Adrenal gland (tissue), 5 donors: ENCODE data around the gene OTUD3.

Source experiments
- CTCF ChIP-seq, 6 experiments: fragments of 450-650 bp in 4 of 6; fragments of 200-600 bp in 2 of 6; sonication (generic) in 1 of 6; IDR thresholded peaks; 1 replicate in 5 of 6; 2 replicates in 1 of 6; pipeline versions ENCODE4 v1.5.1 to v1.8.0; 2016 to 2021; ENCODE audit warnings: antibody characterized with exemption in 6 of 6, mild to moderate bottlenecking in 2 of 6, moderate library complexity in 1 of 6
- POLR2A ChIP-seq, 2 donors: fragments of 450-650 bp; IDR thresholded peaks; one replicate each; pipeline ENCODE4 v1.6.1; 2017; ENCODE audit warnings: antibody characterized with exemption in 2 of 2, mild to moderate bottlenecking in 2 of 2, moderate library complexity in 1 of 2
- donor health status: DM: no; HTN: no; CAD: no.

GRCh38 chr1:19892129-19892528, 9.9 kb downstream of the OTUD3 start:
- TF ChIP-seq CTCF (IDR thresholded peaks at IDR 0.05), result no peak
- TF ChIP-seq POLR2A (IDR thresholded peaks at IDR 0.05), result no peak
